H9 (cell line): ENCODE measurements around the gene ST8SIA2. TPM values are rescaled to one million over a fixed set of nuclear protein-coding genes. Genes with fewer than 3 reads are reported as not detected.

Source experiments
- DNase-seq: peaks from one replicate; pipeline ENCODE4 v3.0.0-alpha.2; 2017
- H2AFZ ChIP-seq: one replicate; pipeline ENCODE4 v1.6.1; 2013; ENCODE audit warnings: mild to moderate bottlenecking, low read length, control low read depth, moderate library complexity
- H2AK5ac ChIP-seq: 2 replicates; pipeline ENCODE4 v1.6.1; 2013; ENCODE audit warnings: low read length, control low read depth, mixed read lengths; ENCODE audit not compliant: insufficient read length
- H2BK120ac ChIP-seq: one replicate; pipeline ENCODE4 v1.6.1; 2013; ENCODE audit warnings: low read depth, mild to moderate bottlenecking, low read length, control low read depth, inconsistent platforms; ENCODE audit not compliant: poor library complexity, severe bottlenecking
- H2BK12ac ChIP-seq: 2 replicates; pipeline ENCODE4 v1.6.1; 2013; ENCODE audit warnings: low read length, control low read depth, mixed read lengths, low read depth; ENCODE audit not compliant: insufficient read length
- H2BK15ac ChIP-seq: 2 replicates; pipeline ENCODE4 v1.6.1; 2013; ENCODE audit warnings: low read depth, low read length, control low read depth
- H2BK20ac ChIP-seq: one replicate; pipeline ENCODE4 v1.6.1; 2013; ENCODE audit warnings: low read depth, mild to moderate bottlenecking, low read length, control low read depth, inconsistent platforms; ENCODE audit not compliant: poor library complexity, severe bottlenecking
- H2BK5ac ChIP-seq: 2 replicates; pipeline ENCODE4 v1.6.1; 2013; ENCODE audit warnings: low read length, control low read depth, mixed read lengths; ENCODE audit not compliant: insufficient read length
- H3K14ac ChIP-seq: 2 replicates; pipeline ENCODE4 v1.6.1; 2013; ENCODE audit warnings: low read length, control low read depth; ENCODE audit not compliant: insufficient read depth
- H3K18ac ChIP-seq: 2 replicates; pipeline ENCODE4 v1.6.1; 2013; ENCODE audit warnings: low read depth, mild to moderate bottlenecking, mixed read lengths, low read length, control low read depth; ENCODE audit not compliant: insufficient read length
- H3K23ac ChIP-seq: 2 replicates; pipeline ENCODE4 v1.6.1; 2013; ENCODE audit warnings: low read length, control low read depth, mixed read lengths, low read depth; ENCODE audit not compliant: insufficient read length
- H3K23me2 ChIP-seq: 2 replicates; pipeline ENCODE4 v1.6.1; 2013; ENCODE audit warnings: low read depth, mild to moderate bottlenecking, mixed read lengths, low read length, control low read depth; ENCODE audit not compliant: insufficient read length, poor library complexity, severe bottlenecking
- H3K27ac ChIP-seq: 2 replicates; pipeline ENCODE4 v1.5.1; 2013; ENCODE audit warnings: low read length, control low read depth, mixed read lengths, low read depth; ENCODE audit not compliant: insufficient read length
- H3K27me3 ChIP-seq: 2 replicates; pipeline ENCODE4 v1.6.1; 2013; ENCODE audit warnings: low read length, control low read depth, inconsistent platforms; ENCODE audit not compliant: insufficient read depth
- H3K4ac ChIP-seq: 2 replicates; pipeline ENCODE4 v1.6.1; 2013; ENCODE audit warnings: low read depth, mild to moderate bottlenecking, control low read depth, inconsistent platforms, low read length, moderate library complexity
- H3K4me1 ChIP-seq: 2 replicates; pipeline ENCODE4 v1.6.1; 2013; ENCODE audit warnings: low read length, control low read depth, inconsistent platforms; ENCODE audit not compliant: insufficient read depth
- H3K4me2 ChIP-seq: 2 replicates; pipeline ENCODE4 v1.6.1; 2013; ENCODE audit warnings: low read length, control low read depth, mixed read lengths; ENCODE audit not compliant: insufficient read length, insufficient read depth
- H3K56ac ChIP-seq: 2 replicates; pipeline ENCODE4 v1.6.1; 2013; ENCODE audit warnings: low read depth, mild to moderate bottlenecking, mixed read lengths, low read length, control low read depth; ENCODE audit not compliant: insufficient read length
- H3K79me1 ChIP-seq: 2 replicates; pipeline ENCODE4 v1.6.1; 2013; ENCODE audit warnings: low read depth, mild to moderate bottlenecking, moderate library complexity, low read length, control low read depth, inconsistent platforms; ENCODE audit not compliant: insufficient read depth, poor library complexity, severe bottlenecking
- H3K79me2 ChIP-seq: 2 replicates; pipeline ENCODE4 v1.6.1; 2013; ENCODE audit warnings: low read length, control low read depth, inconsistent platforms; ENCODE audit not compliant: insufficient read depth
- H3K9ac ChIP-seq: 2 replicates; pipeline ENCODE4 v1.6.1; 2013; ENCODE audit warnings: low read length, control low read depth, mixed read lengths; ENCODE audit not compliant: insufficient read length; ENCODE audit errors: extremely low read depth
- H3K9me3 ChIP-seq: one replicate; pipeline ENCODE4 v1.6.1; 2013; ENCODE audit warnings: low read depth, low read length, inconsistent platforms; ENCODE audit not compliant: control insufficient read depth
- H3T11ph ChIP-seq: one replicate; pipeline ENCODE4 v1.6.1; 2013; ENCODE audit warnings: mild to moderate bottlenecking, low read length, control low read depth, inconsistent platforms
- H4K20me1 ChIP-seq: one replicate; pipeline ENCODE4 v1.6.1; 2013; ENCODE audit not compliant: control insufficient read depth, insufficient read length, insufficient read depth
- H4K5ac ChIP-seq: 2 replicates; pipeline ENCODE4 v1.6.1; 2013; ENCODE audit warnings: low read depth, mild to moderate bottlenecking, mixed read lengths, low read length, control low read depth; ENCODE audit not compliant: insufficient read length
- H4K8ac ChIP-seq: replicated peaks from 2 replicates; pipeline ENCODE4 v1.6.1; 2013; ENCODE audit warnings: low read length, control low read depth, mixed read lengths, low read depth; ENCODE audit not compliant: insufficient read length
- H4K91ac ChIP-seq: 2 replicates; pipeline ENCODE4 v1.6.1; 2013; ENCODE audit warnings: low read depth, mild to moderate bottlenecking, moderate library complexity, mixed read lengths, low read length, control low read depth; ENCODE audit not compliant: insufficient read length
- H3K27ac Mint-ChIP-seq, 3 experiments: 2 replicates in 2 of 3; 3 replicates in 1 of 3; pipeline ENCODE4 v1.8.0; 2020 to 2021; ENCODE audit warnings: mixed read lengths in 3 of 3, mild to moderate bottlenecking in 1 of 3, moderate library complexity in 1 of 3
- H3K27me3 Mint-ChIP-seq: 2 replicates; pipeline ENCODE4 v1.8.0; 2021; ENCODE audit warnings: low read depth, mild to moderate bottlenecking, moderate library complexity, mixed read lengths
- H3K36me3 Mint-ChIP-seq, 3 experiments: 2 replicates in 2 of 3; 3 replicates in 1 of 3; pipeline ENCODE4 v1.8.0; 2020 to 2021; ENCODE audit warnings: low read depth in 3 of 3, mixed read lengths in 3 of 3; ENCODE audit not compliant: insufficient read depth in 1 of 3
- H3K4me1 Mint-ChIP-seq, 2 experiments: 2 replicates each; pipeline ENCODE4 v1.8.0; 2020; ENCODE audit warnings: mixed read lengths in 2 of 2
- H3K4me3 Mint-ChIP-seq, 2 experiments: 2 replicates in 1 of 2; 3 replicates in 1 of 2; pipeline ENCODE4 v1.8.0; 2020 to 2021; ENCODE audit warnings: mild to moderate bottlenecking in 2 of 2, mixed read lengths in 2 of 2, moderate library complexity in 1 of 2
- H3K9me3 Mint-ChIP-seq, 2 experiments: 2 replicates in 1 of 2; 3 replicates in 1 of 2; pipeline ENCODE4 v1.8.0; 2020; ENCODE audit warnings: mild to moderate bottlenecking in 2 of 2, mixed read lengths in 2 of 2, moderate library complexity in 1 of 2
- WGBS: extraction: QIAGEN DNeasy Blood & Tissue Kit; methylation state at CpG from one replicate; pipeline ENCODE4 v1.1.7; 2013; ENCODE audit warnings: missing lambda C conversion rate, low lambda C conversion rate, mixed read lengths; ENCODE audit not compliant: insufficient read length; ENCODE audit errors: extremely low coverage; 5-methylcytosine and 5-hydroxymethylcytosine counted together
- total RNA-seq: library from RNA; stranded (reverse); gene quantifications from 2 replicates; pipeline ENCODE4 v1.2.1, GENCODE V29; 2021
- TF ChIP-seq, protein P1 (sequence below): fragments of 200-600 bp; sonication (generic); conservative IDR thresholded peaks from 3 replicates; pipeline ENCODE4 v1.8.0; 2021; ENCODE audit warnings: antibody characterized with exemption, mild to moderate bottlenecking

Gene ST8SIA2
- total RNA-seq, 1 experiment from 2014 or later = 1.8 TPM

DNA sequence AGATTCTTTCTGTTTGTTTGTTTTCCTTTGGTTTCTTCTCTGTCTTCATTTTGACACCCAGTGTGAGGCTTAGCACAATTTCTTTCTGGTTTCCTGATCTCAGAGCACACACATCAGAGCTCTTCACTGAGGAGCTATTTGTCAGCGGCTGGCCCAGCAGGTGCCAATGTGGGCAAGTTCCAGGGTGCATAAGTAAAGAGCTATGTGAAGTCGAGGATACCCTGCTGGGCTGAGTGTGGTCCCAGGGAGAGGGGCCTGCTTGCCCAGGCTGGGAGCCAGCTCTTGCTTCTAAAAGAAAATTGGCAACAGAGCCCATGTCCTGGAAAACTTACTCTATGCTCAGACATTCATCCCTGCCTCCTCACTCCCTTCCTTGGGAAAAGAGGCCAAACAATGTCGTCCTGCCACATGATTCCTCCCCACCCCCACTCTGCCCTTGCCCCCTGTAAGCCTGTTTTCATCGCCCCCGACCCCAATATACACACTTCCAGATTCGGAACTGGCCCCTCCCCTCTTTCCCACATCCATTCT is 101.2 kb downstream of the ST8SIA2 start:
- H4K8ac ChIP-seq = no peak overlapping the region
- Mint-ChIP-seq H3K4me3 (no peak overlapping the region), H3K27me3 (peaks cover 11% of the 10 kb centered on the region), H3K27ac (no peak overlapping the region), H3K4me1 (peaks cover 11 to 18% of the 10 kb centered on the region in 2 experiments), H3K9me3 (peaks cover 0 to 11% of the 10 kb centered on the region in 2 experiments; a peak in 3 of 5 replicates), H3K36me3 (no peaks in the 10 kb centered on the region)
- H3K27ac ChIP-seq = no peak overlapping the region
- H3K14ac ChIP-seq = no peak overlapping the region
- no peaks in the 10 kb centered on the region for H3K27me3 ChIP-seq
- no CpG with 5 or more reads among the region's 6 CpGs for WGBS
- H3K79me2 ChIP-seq = no peaks in the 10 kb centered on the region
- H2BK15ac ChIP-seq = no peak overlapping the region
- no peaks in the 10 kb centered on the region for H4K20me1 ChIP-seq
- no peak overlapping the region for H3K56ac ChIP-seq
- H2BK120ac ChIP-seq = no peak overlapping the region
- H3K4ac ChIP-seq = no peak overlapping the region
- TF ChIP-seq, protein P1, sequence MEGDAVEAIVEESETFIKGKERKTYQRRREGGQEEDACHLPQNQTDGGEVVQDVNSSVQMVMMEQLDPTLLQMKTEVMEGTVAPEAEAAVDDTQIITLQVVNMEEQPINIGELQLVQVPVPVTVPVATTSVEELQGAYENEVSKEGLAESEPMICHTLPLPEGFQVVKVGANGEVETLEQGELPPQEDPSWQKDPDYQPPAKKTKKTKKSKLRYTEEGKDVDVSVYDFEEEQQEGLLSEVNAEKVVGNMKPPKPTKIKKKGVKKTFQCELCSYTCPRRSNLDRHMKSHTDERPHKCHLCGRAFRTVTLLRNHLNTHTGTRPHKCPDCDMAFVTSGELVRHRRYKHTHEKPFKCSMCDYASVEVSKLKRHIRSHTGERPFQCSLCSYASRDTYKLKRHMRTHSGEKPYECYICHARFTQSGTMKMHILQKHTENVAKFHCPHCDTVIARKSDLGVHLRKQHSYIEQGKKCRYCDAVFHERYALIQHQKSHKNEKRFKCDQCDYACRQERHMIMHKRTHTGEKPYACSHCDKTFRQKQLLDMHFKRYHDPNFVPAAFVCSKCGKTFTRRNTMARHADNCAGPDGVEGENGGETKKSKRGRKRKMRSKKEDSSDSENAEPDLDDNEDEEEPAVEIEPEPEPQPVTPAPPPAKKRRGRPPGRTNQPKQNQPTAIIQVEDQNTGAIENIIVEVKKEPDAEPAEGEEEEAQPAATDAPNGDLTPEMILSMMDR = no peak
- H3K18ac ChIP-seq = no peak overlapping the region
- no peak for DNase-seq
- no peak overlapping the region for H4K91ac ChIP-seq
- H3K79me1 ChIP-seq = no peaks in the 10 kb centered on the region
- H2BK12ac ChIP-seq = no peak overlapping the region
- H2AFZ ChIP-seq = no peak overlapping the region
- H3K9me3 ChIP-seq = no peaks in the 10 kb centered on the region
- H3K23me2 ChIP-seq = no peaks in the 10 kb centered on the region
- no peak overlapping the region for H3K4me2 ChIP-seq
- H3T11ph ChIP-seq = no peak overlapping the region
- H3K4me1 ChIP-seq = no peaks in the 10 kb centered on the region
- no peak overlapping the region for H2AK5ac ChIP-seq
- no peak overlapping the region for H3K9ac ChIP-seq
- H3K23ac ChIP-seq = no peak overlapping the region
- H2BK5ac ChIP-seq = no peak overlapping the region
- H2BK20ac ChIP-seq = no peak overlapping the region
- H4K5ac ChIP-seq = no peak overlapping the region
